ENCODE results near the gene CPA3. TPM values are rescaled to one million over a fixed set of nuclear protein-coding genes. Genes with fewer than 3 reads are reported as not detected.

CPA3 gene
- total RNA-seq, 5 donors from 2014 or later (not counting 1 experiment from before 2014, with no cell fraction given) = 0.20 to 2.3 (median 0.75) TPM; not detected in 1

- no peaks in the 10 kb centered on the region for H3K36me3 Mint-ChIP-seq
- WGBS (ENCODE audit: insufficient coverage) = no CpG with 5 or more reads among the region's 2 CpGs
- no peak for ATAC-seq (replicated peaks in 1 of 4)
- no peaks in the 10 kb centered on the region for H3K4me1 ChIP-seq (ENCODE audit: control insufficient read depth in 1 of 2, extremely low read depth in 1 of 2, insufficient read depth in 2 of 2, low read length in 2 of 2)
- ChIA-PET CTCF (interaction anchor here in 1 of 2 donors (0.6 kb wide), 1 partner anchor 35 kb away, joined by 3 read pairs; no protein-coding TSS in a partner anchor), POLR2A (interaction anchor here in 1 of 2 donors (0.7 kb wide), 1 partner anchor 157 kb away, joined by 4 read pairs; no protein-coding TSS in a partner anchor)
- no peak for DNase-seq
- H3K36me3 ChIP-seq (ENCODE audit: control insufficient read depth in 2 of 2, extremely low read depth in 1 of 2, insufficient read depth in 1 of 2, low read length in 1 of 2) = no peaks in the 10 kb centered on the region
- no peak overlapping the region for H3K27ac ChIP-seq (ENCODE audit: low read length)
- no peaks in the 10 kb centered on the region for H3K9me3 Mint-ChIP-seq
- peaks cover 7 to 13% of the 10 kb centered on the region in 2 donors for H3K27me3 Mint-ChIP-seq
- H3K4me1 Mint-ChIP-seq = no peaks in the 10 kb centered on the region
- H3K27me3 ChIP-seq (replicated peaks in 1 of 2; ENCODE audit: control insufficient read depth in 2 of 2, extremely low read depth in 1 of 2, insufficient read depth in 2 of 2, low read length in 1 of 2) = peaks cover 0 to 3% of the 10 kb centered on the region in 2 experiments
- no peak overlapping the region for H3K27ac Mint-ChIP-seq
- H3K4me3 Mint-ChIP-seq = no peak overlapping the region
- H3K9me3 ChIP-seq = no peaks in the 10 kb centered on the region
- H3K4me3 ChIP-seq (ENCODE audit: control insufficient read depth in 1 of 2, extremely low read depth in 1 of 2, low read length in 1 of 2) = no peak overlapping the region
Observed at GRCh38 chr3:148916132-148916531, 51.0 kb downstream of the CPA3 start.

GRCh38 chr3:148922467-148922866, 57.4 kb downstream of the CPA3 start:
- H3K9me3 ChIP-seq = no peaks in the 10 kb centered on the region
- H3K4me3 ChIP-seq (ENCODE audit: control insufficient read depth in 1 of 2, extremely low read depth in 1 of 2, low read length in 1 of 2) = no peak overlapping the region
- ATAC-seq (replicated peaks in 1 of 4) = no peak
- Mint-ChIP-seq H3K9me3 (no peaks in the 10 kb centered on the region), H3K4me3 (no peak overlapping the region), H3K27me3 (peaks cover 3 to 9% of the 10 kb centered on the region in 2 donors), H3K27ac (no peak overlapping the region), H3K36me3 (no peaks in the 10 kb centered on the region), H3K4me1 (no peaks in the 10 kb centered on the region)
- POLR2A ChIA-PET = no interaction called here
- CTCF ChIA-PET = no interaction called here
- no peak for DNase-seq
- WGBS (ENCODE audit: insufficient coverage) = no CpG with 5 or more reads among the region's 1 CpG
- no peak overlapping the region for H3K27ac ChIP-seq (ENCODE audit: low read length)
- no peaks in the 10 kb centered on the region for H3K36me3 ChIP-seq (ENCODE audit: control insufficient read depth in 2 of 2, extremely low read depth in 1 of 2, insufficient read depth in 1 of 2, low read length in 1 of 2)
- H3K4me1 ChIP-seq (ENCODE audit: control insufficient read depth in 1 of 2, extremely low read depth in 1 of 2, insufficient read depth in 2 of 2, low read length in 2 of 2) = no peaks in the 10 kb centered on the region
- H3K27me3 ChIP-seq (replicated peaks in 1 of 2; ENCODE audit: control insufficient read depth in 2 of 2, extremely low read depth in 1 of 2, insufficient read depth in 2 of 2, low read length in 1 of 2) = peaks cover 0 to 4% of the 10 kb centered on the region in 2 experiments

GRCh38 chr3:148923592-148923991, 58.5 kb downstream of the CPA3 start:
- ChIA-PET CTCF (no interaction called here), POLR2A (no interaction called here)
- peaks cover 0 to 4% of the 10 kb centered on the region in 2 experiments for H3K27me3 ChIP-seq (replicated peaks in 1 of 2; ENCODE audit: control insufficient read depth in 2 of 2, extremely low read depth in 1 of 2, insufficient read depth in 2 of 2, low read length in 1 of 2)
- no peak for DNase-seq
- H3K9me3 ChIP-seq = no peaks in the 10 kb centered on the region
- no peaks in the 10 kb centered on the region for H3K4me1 ChIP-seq (ENCODE audit: control insufficient read depth in 1 of 2, extremely low read depth in 1 of 2, insufficient read depth in 2 of 2, low read length in 2 of 2)
- H3K36me3 Mint-ChIP-seq = no peaks in the 10 kb centered on the region
- no peaks in the 10 kb centered on the region for H3K4me1 Mint-ChIP-seq
- H3K27me3 Mint-ChIP-seq = peaks cover 3 to 9% of the 10 kb centered on the region in 2 donors
- H3K4me3 ChIP-seq (ENCODE audit: control insufficient read depth in 1 of 2, extremely low read depth in 1 of 2, low read length in 1 of 2) = no peak overlapping the region
- ATAC-seq (replicated peaks in 1 of 4) = no peak
- no peak overlapping the region for H3K4me3 Mint-ChIP-seq
- no peak overlapping the region for H3K27ac Mint-ChIP-seq
- H3K36me3 ChIP-seq (ENCODE audit: control insufficient read depth in 2 of 2, extremely low read depth in 1 of 2, insufficient read depth in 1 of 2, low read length in 1 of 2) = no peaks in the 10 kb centered on the region
- H3K9me3 Mint-ChIP-seq = no peaks in the 10 kb centered on the region
- H3K27ac ChIP-seq (ENCODE audit: low read length) = no peak overlapping the region

GRCh38 chr3:148924562-148924961, 59.5 kb downstream of the CPA3 start:
- Mint-ChIP-seq H3K36me3 (no peaks in the 10 kb centered on the region), H3K27ac (no peak overlapping the region), H3K9me3 (no peaks in the 10 kb centered on the region), H3K27me3 (peaks cover 6 to 9% of the 10 kb centered on the region in 2 donors), H3K4me3 (no peak overlapping the region), H3K4me1 (no peaks in the 10 kb centered on the region)
- POLR2A ChIA-PET = no interaction called here
- DNase-seq (no peak), ATAC-seq (replicated peaks in 1 of 4) (no peak)
- no peaks in the 10 kb centered on the region for H3K4me1 ChIP-seq (ENCODE audit: control insufficient read depth in 1 of 2, extremely low read depth in 1 of 2, insufficient read depth in 2 of 2, low read length in 2 of 2)
- CTCF ChIA-PET = no interaction called here
- H3K9me3 ChIP-seq = no peaks in the 10 kb centered on the region
- H3K27me3 ChIP-seq (replicated peaks in 1 of 2; ENCODE audit: control insufficient read depth in 2 of 2, extremely low read depth in 1 of 2, insufficient read depth in 2 of 2, low read length in 1 of 2) = peaks cover 0 to 4% of the 10 kb centered on the region in 2 experiments
- no peak overlapping the region for H3K4me3 ChIP-seq (ENCODE audit: control insufficient read depth in 1 of 2, extremely low read depth in 1 of 2, low read length in 1 of 2)
- WGBS (ENCODE audit: insufficient coverage) = no CpG with 5 or more reads among the region's 3 CpGs
- H3K27ac ChIP-seq (ENCODE audit: low read length) = no peak overlapping the region
- no peaks in the 10 kb centered on the region for H3K36me3 ChIP-seq (ENCODE audit: control insufficient read depth in 2 of 2, extremely low read depth in 1 of 2, insufficient read depth in 1 of 2, low read length in 1 of 2)

GRCh38 chr3:148925845-148926244, 60.7 kb downstream of the CPA3 start:
- ATAC-seq (replicated peaks in 1 of 4) (no peak), DNase-seq (no peak)
- Mint-ChIP-seq H3K27me3 (peaks cover 3 to 9% of the 10 kb centered on the region in 2 donors), H3K36me3 (no peaks in the 10 kb centered on the region), H3K4me1 (no peaks in the 10 kb centered on the region), H3K4me3 (no peak overlapping the region), H3K9me3 (no peaks in the 10 kb centered on the region), H3K27ac (no peak overlapping the region)
- H3K9me3 ChIP-seq = no peaks in the 10 kb centered on the region
- H3K4me3 ChIP-seq (ENCODE audit: control insufficient read depth in 1 of 2, extremely low read depth in 1 of 2, low read length in 1 of 2) = no peak overlapping the region
- ChIA-PET CTCF (no interaction called here), POLR2A (no interaction called here)
- peaks cover 0 to 4% of the 10 kb centered on the region in 2 experiments for H3K27me3 ChIP-seq (replicated peaks in 1 of 2; ENCODE audit: control insufficient read depth in 2 of 2, extremely low read depth in 1 of 2, insufficient read depth in 2 of 2, low read length in 1 of 2)
- no peaks in the 10 kb centered on the region for H3K4me1 ChIP-seq (ENCODE audit: control insufficient read depth in 1 of 2, extremely low read depth in 1 of 2, insufficient read depth in 2 of 2, low read length in 2 of 2)
- WGBS (ENCODE audit: insufficient coverage) = 83% methylated on average over 4 of the region's 5 CpGs
- H3K36me3 ChIP-seq (ENCODE audit: control insufficient read depth in 2 of 2, extremely low read depth in 1 of 2, insufficient read depth in 1 of 2, low read length in 1 of 2) = no peaks in the 10 kb centered on the region
- no peak overlapping the region for H3K27ac ChIP-seq (ENCODE audit: low read length)

- Mint-ChIP-seq H3K4me3 (no peak overlapping the region), H3K36me3 (no peaks in the 10 kb centered on the region), H3K9me3 (no peaks in the 10 kb centered on the region), H3K27ac (no peak overlapping the region), H3K4me1 (no peaks in the 10 kb centered on the region), H3K27me3 (peaks cover 11 to 20% of the 10 kb centered on the region in 2 donors)
- ChIA-PET CTCF (no interaction called here), POLR2A (no interaction called here)
- no CpG with 5 or more reads among the region's 3 CpGs for WGBS (ENCODE audit: insufficient coverage)
- Histone ChIP-seq H3K4me1 (ENCODE audit: control insufficient read depth in 1 of 2, extremely low read depth in 1 of 2, insufficient read depth in 2 of 2, low read length in 2 of 2) (no peaks in the 10 kb centered on the region), H3K27me3 (replicated peaks in 1 of 2; ENCODE audit: control insufficient read depth in 2 of 2, extremely low read depth in 1 of 2, insufficient read depth in 2 of 2, low read length in 1 of 2) (peaks cover 0 to 4% of the 10 kb centered on the region in 2 experiments), H3K4me3 (ENCODE audit: control insufficient read depth in 1 of 2, extremely low read depth in 1 of 2, low read length in 1 of 2) (no peak overlapping the region), H3K36me3 (ENCODE audit: control insufficient read depth in 2 of 2, extremely low read depth in 1 of 2, insufficient read depth in 1 of 2, low read length in 1 of 2) (no peaks in the 10 kb centered on the region), H3K9me3 (no peaks in the 10 kb centered on the region), H3K27ac (ENCODE audit: low read length) (no peak overlapping the region)
- no peak for ATAC-seq (replicated peaks in 1 of 4)
- DNase-seq = no peak
Observed at GRCh38 chr3:148930752-148931151, 65.7 kb downstream of the CPA3 start.

- no peak overlapping the region for H3K4me3 ChIP-seq (ENCODE audit: control insufficient read depth in 1 of 2, extremely low read depth in 1 of 2, low read length in 1 of 2)
- ChIA-PET POLR2A (no interaction called here), CTCF (no interaction called here)
- H3K27me3 ChIP-seq (replicated peaks in 1 of 2; ENCODE audit: control insufficient read depth in 2 of 2, extremely low read depth in 1 of 2, insufficient read depth in 2 of 2, low read length in 1 of 2) = no peaks in the 10 kb centered on the region
- DNase-seq (no peak), ATAC-seq (replicated peaks in 1 of 4) (no peak)
- H3K36me3 ChIP-seq (ENCODE audit: control insufficient read depth in 2 of 2, extremely low read depth in 1 of 2, insufficient read depth in 1 of 2, low read length in 1 of 2) = no peaks in the 10 kb centered on the region
- no peaks in the 10 kb centered on the region for H3K9me3 Mint-ChIP-seq
- no peak overlapping the region for H3K27ac Mint-ChIP-seq
- H3K4me1 Mint-ChIP-seq = no peaks in the 10 kb centered on the region
- no peaks in the 10 kb centered on the region for H3K36me3 Mint-ChIP-seq
- no peaks in the 10 kb centered on the region for H3K4me1 ChIP-seq (ENCODE audit: control insufficient read depth in 1 of 2, extremely low read depth in 1 of 2, insufficient read depth in 2 of 2, low read length in 2 of 2)
- H3K4me3 Mint-ChIP-seq = no peak overlapping the region
- peaks cover 15 to 23% of the 10 kb centered on the region in 2 donors for H3K27me3 Mint-ChIP-seq
- WGBS (ENCODE audit: insufficient coverage) = 100% methylated on average over 1 of the region's 4 CpGs
- H3K27ac ChIP-seq (ENCODE audit: low read length) = no peak overlapping the region
- H3K9me3 ChIP-seq = no peaks in the 10 kb centered on the region
Observed at GRCh38 chr3:148931574-148931973, 66.5 kb downstream of the CPA3 start.

Measured in T-cell (primary cell).